WERI-Rb-1 (cell line): ENCODE measurements around the gene BOK.
A peak's percentile ranks its signal among the peaks of the same experiment; 100 is the strongest.

ENCODE experiments used
- DNase-seq: peaks from one replicate; pipeline ENCODE4 v3.0.0-alpha.2; 2020
- H3K27ac ChIP-seq: fragments of 250-450 bp; sonication (Bioruptor Pico); 2 replicates; pipeline ENCODE4 v1.5.1; 2020; ENCODE audit warnings: mild to moderate bottlenecking, moderate library complexity
- H3K27me3 ChIP-seq: fragments of 250-450 bp; sonication (Bioruptor Pico); 2 replicates; pipeline ENCODE4 v1.5.1; 2021; ENCODE audit warnings: mild to moderate bottlenecking, low read depth, moderate library complexity; ENCODE audit not compliant: insufficient read depth, severe bottlenecking
- H3K36me3 ChIP-seq: fragments of 250-450 bp; sonication (Bioruptor Pico); 2 replicates; pipeline ENCODE4 v1.5.1; 2020; ENCODE audit warnings: mild to moderate bottlenecking, moderate library complexity
- H3K4me3 ChIP-seq: 2 replicates; pipeline ENCODE4 v1.5.1; 2011; ENCODE audit warnings: low read depth, mild to moderate bottlenecking, control low read depth, low read length
- H3K9me3 ChIP-seq: fragments of 250-450 bp; sonication (Bioruptor Pico); 2 replicates; pipeline ENCODE4 v1.5.1; 2021; ENCODE audit warnings: mild to moderate bottlenecking, moderate library complexity; ENCODE audit not compliant: severe bottlenecking
- CTCF ChIP-seq: IDR thresholded peaks from 2 replicates; pipeline ENCODE4 v1.5.1; 2011; ENCODE audit warnings: low read depth, mild to moderate bottlenecking, control low read depth, inconsistent platforms, low read length

The BOK gene

GRCh38 chr2:241613017-241613780 is 54.7 kb downstream of the BOK start:
- no peak for DNase-seq
- Histone ChIP-seq H3K9me3 (no peaks in the 10 kb centered on the region), H3K27me3 (no peaks in the 10 kb centered on the region), H3K27ac (no peak overlapping the region), H3K36me3 (peaks cover 11% of the 10 kb centered on the region), H3K4me3 (no peak overlapping the region)
- no peak for TF ChIP-seq CTCF

GRCh38 chr2:241615041-241615440 is 56.5 kb downstream of the BOK start:
- no peak overlapping the region for H3K27ac ChIP-seq
- H3K27me3 ChIP-seq: no peaks in the 10 kb centered on the region
- H3K9me3 ChIP-seq: no peaks in the 10 kb centered on the region
- H3K36me3 ChIP-seq: peaks cover 4% of the 10 kb centered on the region
- no peak overlapping the region for H3K4me3 ChIP-seq
- TF ChIP-seq CTCF: no peak
- no peak for DNase-seq

GRCh38 chr2:241615522-241616052 is 57.0 kb downstream of the BOK start:
- Histone ChIP-seq H3K27ac (no peak overlapping the region), H3K4me3 (no peak overlapping the region), H3K9me3 (no peaks in the 10 kb centered on the region), H3K36me3 (peaks cover 4% of the 10 kb centered on the region), H3K27me3 (no peaks in the 10 kb centered on the region)
- no peak for TF ChIP-seq CTCF
- no peak for DNase-seq

- Histone ChIP-seq H3K36me3 (peaks cover 4% of the 10 kb centered on the region), H3K4me3 (no peak overlapping the region), H3K27ac (no peak overlapping the region; the same call in 1 of the 2 replicates), H3K9me3 (no peaks in the 10 kb centered on the region), H3K27me3 (no peaks in the 10 kb centered on the region)
- 0 out of 2 replicates have a peak, but pooled peaks have one; percentile 19 for TF ChIP-seq CTCF
- DNase-seq: no peak
Observed at GRCh38 chr2:241616168-241617125, 57.9 kb downstream of the BOK start.

- Histone ChIP-seq H3K36me3 (peaks cover 4% of the 10 kb centered on the region), H3K4me3 (no peak overlapping the region), H3K9me3 (no peaks in the 10 kb centered on the region), H3K27ac (no peak overlapping the region), H3K27me3 (no peaks in the 10 kb centered on the region)
- DNase-seq: no peak
- no peak for TF ChIP-seq CTCF
Observed at GRCh38 chr2:241617431-241618154, 59.0 kb downstream of the BOK start.
